Osteoblast (primary cell): ENCODE results near the gene DENND1B. TPM values are rescaled to one million over a fixed set of nuclear protein-coding genes. Genes with fewer than 3 reads are reported as not detected.

Experiments
- DNase-seq: peaks from one replicate; pipeline ENCODE4 v3.0.0; 2011; ENCODE audit warnings: low spot score, mixed read lengths; ENCODE audit not compliant: insufficient read length; ENCODE audit errors: missing footprints
- H2AFZ ChIP-seq: 2 replicates; pipeline ENCODE4 v1.6.0; 2011; ENCODE audit warnings: mild to moderate bottlenecking, low read length
- H3K27ac ChIP-seq: 2 replicates; pipeline ENCODE4 v1.5.1; 2011; ENCODE audit warnings: mild to moderate bottlenecking, low read depth, low read length, moderate library complexity
- H3K27me3 ChIP-seq: 2 replicates; pipeline ENCODE4 v1.6.0; 2012; ENCODE audit warnings: mild to moderate bottlenecking, control low read depth, inconsistent platforms, low read length, moderate library complexity; ENCODE audit not compliant: insufficient read depth
- H3K36me3 ChIP-seq: 2 replicates; pipeline ENCODE4 v1.5.1; 2011; ENCODE audit warnings: mild to moderate bottlenecking, low read length, control low read depth, moderate library complexity; ENCODE audit not compliant: insufficient read depth
- H3K4me1 ChIP-seq: 2 replicates; pipeline ENCODE4 v1.5.1; 2011; ENCODE audit warnings: mild to moderate bottlenecking, low read length, control low read depth, moderate library complexity; ENCODE audit not compliant: insufficient read depth
- H3K4me2 ChIP-seq: 2 replicates; pipeline ENCODE4 v1.6.0; 2011; ENCODE audit warnings: mild to moderate bottlenecking, low read length; ENCODE audit not compliant: insufficient read depth
- H3K4me3 ChIP-seq: fragments of 200-600 bp; sonication (generic); 3 replicates; pipeline ENCODE4 v1.5.1; 2012; ENCODE audit warnings: mild to moderate bottlenecking, low read length, inconsistent platforms; ENCODE audit not compliant: insufficient read depth
- H3K79me2 ChIP-seq: 2 replicates; pipeline ENCODE4 v1.6.0; 2012; ENCODE audit warnings: mild to moderate bottlenecking, low read length, control low read depth, inconsistent platforms; ENCODE audit not compliant: insufficient read depth
- H3K9me3 ChIP-seq: 2 replicates; pipeline ENCODE4 v1.5.1; 2011; ENCODE audit warnings: low read depth, low read length, control low read depth
- H4K20me1 ChIP-seq: 2 replicates; pipeline ENCODE4 v1.6.0; 2012; ENCODE audit warnings: mild to moderate bottlenecking, low read length, control low read depth; ENCODE audit not compliant: insufficient read depth
- CTCF ChIP-seq: IDR thresholded peaks from 2 replicates; pipeline ENCODE4 v1.5.1; 2011; ENCODE audit warnings: mild to moderate bottlenecking, low read depth, low read length, moderate library complexity; ENCODE audit errors: extremely low read depth
- total RNA-seq: library from RNA; depleted of rRNA; stranded (reverse); fragments of >200 nt; gene quantifications from 2 replicates; pipeline ENCODE4 v1.2.3, GENCODE V29; 2012

The DENND1B gene
- total RNA-seq, 1 donor: 22.4 TPM

GRCh38 chr1:197782722-197783360 lies 7.6 kb upstream of the DENND1B start:
- H3K27me3 ChIP-seq: no peaks in the 10 kb centered on the region
- H2AFZ ChIP-seq: peak overlapping the region; percentile 33
- H3K79me2 ChIP-seq: no peaks in the 10 kb centered on the region
- H3K9me3 ChIP-seq: no peaks in the 10 kb centered on the region
- H3K4me1 ChIP-seq: peaks cover 32% of the 10 kb centered on the region
- no peak for TF ChIP-seq CTCF
- no peaks in the 10 kb centered on the region for H4K20me1 ChIP-seq
- H3K27ac ChIP-seq: peak overlapping the region; percentile 53
- no peak overlapping the region for H3K4me3 ChIP-seq
- peak; percentile 63 for DNase-seq
- H3K4me2 ChIP-seq: peak overlapping the region; percentile 1
- no peaks in the 10 kb centered on the region for H3K36me3 ChIP-seq

GRCh38 chr1:197781968-197782721 lies 6.9 kb upstream of the DENND1B start:
- peak; percentile 71 for DNase-seq
- H3K27ac ChIP-seq: peak overlapping the region; percentile 26
- H3K9me3 ChIP-seq: no peaks in the 10 kb centered on the region
- H3K79me2 ChIP-seq: no peaks in the 10 kb centered on the region
- H4K20me1 ChIP-seq: no peaks in the 10 kb centered on the region
- no peaks in the 10 kb centered on the region for H3K27me3 ChIP-seq
- no peaks in the 10 kb centered on the region for H3K36me3 ChIP-seq
- H2AFZ ChIP-seq: peak overlapping the region; percentile 33
- no peak overlapping the region for H3K4me2 ChIP-seq
- no peak overlapping the region for H3K4me3 ChIP-seq
- no peak for TF ChIP-seq CTCF
- peaks cover 29% of the 10 kb centered on the region for H3K4me1 ChIP-seq

- H3K36me3 ChIP-seq: no peaks in the 10 kb centered on the region
- H3K4me1 ChIP-seq: peaks cover 41% of the 10 kb centered on the region
- H3K27me3 ChIP-seq: no peaks in the 10 kb centered on the region
- H3K9me3 ChIP-seq: no peaks in the 10 kb centered on the region
- H2AFZ ChIP-seq: no peak overlapping the region
- no peaks in the 10 kb centered on the region for H4K20me1 ChIP-seq
- DNase-seq: no peak
- no peaks in the 10 kb centered on the region for H3K79me2 ChIP-seq
- no peak overlapping the region for H3K4me2 ChIP-seq
- H3K4me3 ChIP-seq: no peak overlapping the region
- no peak for TF ChIP-seq CTCF
- H3K27ac ChIP-seq: no peak overlapping the region
These were observed 4.6 kb upstream of the DENND1B start for GRCh38 chr1:197779921-197780320.

- H3K9me3 ChIP-seq: no peaks in the 10 kb centered on the region
These were observed 3.2 kb upstream of the DENND1B start for GRCh38 chr1:197778366-197778945.

More at GRCh38 chr1:197778366-197778945, 3.2 kb upstream of the DENND1B start:
- Histone ChIP-seq H3K4me2 (no peak overlapping the region), H3K36me3 (no peaks in the 10 kb centered on the region), H3K4me1 (peaks cover 44% of the 10 kb centered on the region), H3K27me3 (no peaks in the 10 kb centered on the region), H4K20me1 (no peaks in the 10 kb centered on the region), H3K79me2 (peaks cover 6% of the 10 kb centered on the region), H2AFZ (no peak overlapping the region), H3K27ac (no peak overlapping the region), H3K4me3 (no peak overlapping the region)
- no peak for TF ChIP-seq CTCF
- DNase-seq: no peak
